GM18907 (cell line): ENCODE data around the gene CCDC92.

ENCODE experiments used
- ATAC-seq: cut with Tn5 transposase; IDR thresholded peaks from one replicate; pipeline ENCODE4 v1.9.1; 2021; ENCODE audit warnings: mild to moderate bottlenecking, moderate library complexity; ENCODE audit not compliant: unreplicated experiment

Gene CCDC92

GRCh38 chr12:123972457-123973401, at the start of gene CCDC92, which contains the start of gene ZNF664:
TSS of gene CCDC92 (minus strand) at chr12:123972831. CDS start at chr12:123944305, 28,526 bp downstream.
TSS of gene ZNF664 (plus strand) at chr12:123973215. CDS start at chr12:124012145, 38,930 bp downstream.
- peak; percentile 82 for ATAC-seq

DNA sequence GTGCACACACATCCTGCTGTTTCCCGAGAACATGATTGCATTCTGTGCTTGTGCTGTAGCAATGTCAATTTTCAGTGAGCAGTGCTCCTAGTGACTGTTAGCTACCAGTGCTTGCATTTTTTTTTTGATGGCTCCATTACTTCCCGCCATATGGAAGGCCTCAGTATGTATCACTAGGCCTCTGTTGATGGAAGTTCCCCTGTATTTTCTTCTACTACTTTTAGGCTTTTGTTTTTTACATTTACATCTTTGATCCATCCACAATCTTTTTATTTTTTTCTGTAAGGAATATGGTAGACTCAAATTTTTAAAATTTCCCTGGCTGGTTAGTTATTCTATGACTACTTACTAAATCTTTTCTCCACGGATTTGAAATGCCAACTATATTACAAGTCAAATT, 49.5 kb upstream of the CCDC92 start:
- no peak for ATAC-seq

- ATAC-seq = no peak
These were observed 48.4 kb upstream of the CCDC92 start for GRCh38 chr12:124021007-124021406.

GRCh38 chr12:124020514-124020949, 47.9 kb upstream of the CCDC92 start:
- ATAC-seq = no peak

DNA sequence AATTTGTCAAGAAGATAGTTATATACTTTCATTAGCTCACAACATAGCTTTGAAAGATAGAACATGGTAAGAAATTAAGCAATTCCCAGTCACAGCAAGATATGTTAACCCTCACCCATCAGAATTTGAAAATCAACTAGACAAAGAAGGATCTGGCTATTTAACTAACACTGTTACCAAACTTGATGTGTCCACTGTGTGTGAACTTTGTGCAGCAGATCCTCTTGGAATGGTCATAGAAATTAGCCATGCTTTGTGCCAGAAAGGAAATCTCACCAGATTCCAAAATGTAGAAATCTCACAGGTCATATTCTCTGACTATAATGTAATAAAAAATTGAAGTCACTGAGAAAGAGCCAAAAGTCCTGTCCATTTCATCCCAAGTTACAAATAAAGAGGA, 46.5 kb upstream of the CCDC92 start:
- ATAC-seq = no peak

DNA sequence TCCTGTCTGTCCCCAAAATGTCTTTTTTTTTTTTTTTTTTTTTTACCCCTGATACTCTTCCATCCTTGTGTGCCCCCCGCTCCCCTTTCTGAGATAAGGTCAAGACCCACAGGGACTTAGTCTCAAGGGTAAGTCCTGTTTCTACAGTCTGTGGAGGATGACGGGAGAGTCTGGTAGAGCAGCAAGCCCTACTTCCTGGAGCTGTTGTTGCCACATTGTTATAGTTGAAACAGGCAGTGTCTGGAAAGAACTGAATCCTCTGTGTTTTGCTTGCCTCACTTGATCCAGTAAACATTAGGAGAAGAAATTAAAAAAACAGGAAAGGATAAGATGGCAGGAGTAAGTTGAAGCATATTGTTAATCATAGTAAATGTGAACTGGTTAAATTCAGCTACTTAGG, 45.9 kb upstream of the CCDC92 start:
- ATAC-seq = no peak

- ATAC-seq = no peak
These were observed 44.4 kb upstream of the CCDC92 start for GRCh38 chr12:124017064-124017463.

- ATAC-seq = no peak
These were observed 43.1 kb upstream of the CCDC92 start for GRCh38 chr12:124015494-124016461.

DNA sequence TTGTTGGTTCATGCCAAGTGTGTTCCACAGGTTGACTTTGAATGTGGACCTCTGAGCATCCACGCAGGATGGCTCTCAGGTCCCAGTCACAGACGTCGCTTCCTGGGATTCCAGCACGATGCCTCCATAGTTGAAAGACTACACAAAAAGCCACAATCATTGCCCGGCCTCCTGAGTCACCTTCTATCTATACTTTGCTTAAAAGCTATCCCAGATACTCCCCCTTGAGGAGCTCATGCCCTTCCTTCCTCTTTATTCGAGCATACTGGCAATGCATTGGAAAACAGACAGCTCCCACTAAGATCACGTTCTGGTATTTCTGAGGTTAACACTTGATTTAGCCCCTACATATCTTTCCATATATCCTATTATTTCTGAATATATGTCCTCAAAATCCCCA, 40.4 kb upstream of the CCDC92 start:
- no peak for ATAC-seq

DNA sequence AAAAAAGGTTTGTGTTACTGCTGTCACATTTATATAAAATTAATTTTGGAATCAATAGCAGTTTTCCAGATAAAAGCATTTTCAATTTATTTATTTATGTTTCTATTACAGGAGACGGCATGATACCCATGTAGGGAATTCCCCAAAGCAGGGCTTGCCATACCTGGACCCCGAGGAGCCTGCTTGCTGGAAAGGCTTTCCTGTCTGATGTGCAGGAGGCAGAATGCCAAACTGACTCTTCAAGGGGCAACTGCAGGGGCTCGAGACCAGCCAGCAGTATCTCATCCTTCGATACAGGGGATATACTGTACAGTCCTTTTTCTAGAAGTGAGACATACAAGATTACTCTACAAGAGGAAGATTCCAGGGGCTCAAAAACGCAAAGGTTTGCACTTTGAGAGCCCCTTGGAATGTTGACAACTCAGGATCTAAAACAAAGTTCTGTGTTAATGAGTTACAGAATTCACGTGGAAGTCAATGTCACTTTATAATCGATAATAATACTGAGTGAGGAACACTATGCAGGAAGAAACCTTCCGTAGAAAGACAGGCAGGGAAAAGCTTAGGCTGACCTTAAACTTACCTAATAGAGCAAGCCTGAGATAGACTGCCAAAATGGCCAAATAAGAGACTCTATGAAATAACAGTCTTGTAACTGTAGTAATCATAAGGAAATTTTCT, 38.9 kb upstream of the CCDC92 start:
- no peak for ATAC-seq

- no peak for ATAC-seq
These were observed 38.1 kb upstream of the CCDC92 start for GRCh38 chr12:124010687-124011086.

GRCh38 chr12:124009781-124010180, 37.1 kb upstream of the CCDC92 start:
- ATAC-seq = no peak

- no peak for ATAC-seq
These were observed 36.0 kb upstream of the CCDC92 start for GRCh38 chr12:124008595-124008994.

DNA sequence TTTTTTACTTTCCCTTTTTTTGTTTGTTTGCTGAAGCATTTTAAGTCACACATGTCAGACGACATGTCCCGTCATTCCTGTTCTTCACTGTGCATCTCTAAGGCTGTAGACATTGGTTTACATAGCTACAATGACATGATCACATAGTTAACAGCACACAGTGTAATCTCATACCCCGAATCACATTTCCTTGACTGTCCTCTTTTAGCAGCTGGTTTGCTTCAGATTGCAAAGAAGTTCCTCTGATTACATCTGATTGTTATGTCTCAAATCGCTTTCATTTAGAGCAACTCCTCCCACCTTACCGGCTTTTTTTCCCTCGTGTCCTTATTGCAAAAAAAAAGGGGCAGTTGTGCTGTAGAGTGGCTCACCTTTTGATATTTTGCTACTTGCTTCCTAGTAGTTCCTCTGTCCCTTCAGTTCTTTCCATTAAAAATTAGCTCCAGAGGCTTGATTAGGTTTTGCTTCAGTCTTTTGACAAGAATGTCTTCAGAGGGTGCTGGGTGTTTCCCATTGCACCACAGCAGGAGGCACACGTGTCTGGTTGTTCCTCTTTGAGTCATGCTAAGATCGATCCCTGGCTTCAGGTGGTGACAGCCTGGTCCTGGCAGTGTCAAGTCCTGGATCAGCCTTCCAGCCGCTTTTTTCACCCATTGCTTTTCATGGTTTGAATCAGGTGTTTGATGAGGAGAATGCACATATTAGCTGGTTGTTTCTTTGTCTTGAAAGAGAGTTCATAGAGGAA, 35.4 kb upstream of the CCDC92 start:
- no peak for ATAC-seq

- ATAC-seq = no peak
These were observed 34.4 kb upstream of the CCDC92 start for GRCh38 chr12:124006846-124007713.

GRCh38 chr12:124006085-124006845, 33.6 kb upstream of the CCDC92 start:
- ATAC-seq = peak; percentile 60

DNA sequence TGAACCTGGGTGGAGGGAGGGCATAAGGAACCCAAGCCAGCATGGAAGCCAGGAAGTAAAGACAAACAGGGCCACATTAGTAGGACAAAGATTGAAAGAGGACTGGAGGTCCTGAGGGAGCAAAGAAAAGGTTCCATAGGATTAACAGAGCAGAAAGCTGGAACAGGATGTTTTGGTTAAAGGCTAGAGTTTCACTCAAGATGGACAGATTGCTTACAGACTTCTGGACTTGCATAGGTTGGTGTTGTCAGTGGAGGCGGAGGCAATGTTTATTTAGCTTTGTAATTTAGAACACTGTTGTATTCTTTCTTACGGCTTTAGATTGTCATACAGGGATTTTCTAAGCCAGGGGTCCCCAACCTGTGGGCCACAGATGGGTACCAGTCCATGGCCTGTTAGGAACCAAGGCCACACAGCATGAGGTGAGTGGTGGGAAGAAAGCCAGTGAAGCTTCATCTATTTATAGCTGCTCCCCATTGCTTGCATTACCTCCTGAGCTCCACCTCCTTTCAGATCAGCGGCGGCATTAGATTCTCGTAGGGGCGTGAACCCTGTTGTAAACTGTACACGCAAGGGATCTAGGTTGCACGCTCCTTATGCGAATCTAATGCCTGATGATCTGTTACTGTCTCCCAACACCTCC, 31.7 kb upstream of the CCDC92 start:
- no peak for ATAC-seq

DNA sequence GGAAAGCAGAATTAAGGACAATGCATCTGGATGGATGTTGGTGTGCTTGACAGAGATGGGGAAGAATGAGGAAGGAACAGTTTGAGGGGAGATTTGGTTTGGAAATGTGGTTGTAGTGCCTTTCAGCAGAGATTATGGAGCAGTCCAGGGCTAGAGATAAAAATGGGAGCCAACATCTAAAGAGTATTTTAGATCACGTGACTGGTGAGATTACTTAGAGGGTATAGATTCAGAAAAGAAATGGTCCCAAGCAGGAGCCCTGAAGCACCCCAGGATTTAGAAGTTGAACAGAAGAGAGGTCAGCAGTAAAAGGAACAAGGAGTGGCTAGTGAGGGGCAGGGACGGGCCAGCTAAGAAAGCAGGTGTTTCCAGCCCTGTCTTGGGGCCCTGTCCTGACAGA, 30.0 kb upstream of the CCDC92 start:
- ATAC-seq = no peak
